Coronary artery (tissue), 2 donors: ENCODE results near the gene NHERF2.

ENCODE experiments used
- DNase-seq: peaks from one replicate; pipeline ENCODE4 v3.0.0-alpha.2; 2017; ENCODE audit warnings: low spot score
- H3K27ac ChIP-seq, 2 donors: fragments of 200-600 bp; sonication (generic); one replicate each; pipeline ENCODE4 v1.5.1; 2016 to 2019
- H3K4me3 ChIP-seq: fragments of 200-600 bp; sonication (generic); 2 replicates; pipeline ENCODE4 v1.5.1; 2016; ENCODE audit warnings: mild to moderate bottlenecking, moderate library complexity
- TF ChIP-seq, protein P1 (sequence below): fragments of 200-600 bp; sonication (generic); IDR thresholded peaks from one replicate; pipeline ENCODE4 v1.5.1; 2019; ENCODE audit warnings: antibody characterized with exemption

The NHERF2 gene

DNA sequence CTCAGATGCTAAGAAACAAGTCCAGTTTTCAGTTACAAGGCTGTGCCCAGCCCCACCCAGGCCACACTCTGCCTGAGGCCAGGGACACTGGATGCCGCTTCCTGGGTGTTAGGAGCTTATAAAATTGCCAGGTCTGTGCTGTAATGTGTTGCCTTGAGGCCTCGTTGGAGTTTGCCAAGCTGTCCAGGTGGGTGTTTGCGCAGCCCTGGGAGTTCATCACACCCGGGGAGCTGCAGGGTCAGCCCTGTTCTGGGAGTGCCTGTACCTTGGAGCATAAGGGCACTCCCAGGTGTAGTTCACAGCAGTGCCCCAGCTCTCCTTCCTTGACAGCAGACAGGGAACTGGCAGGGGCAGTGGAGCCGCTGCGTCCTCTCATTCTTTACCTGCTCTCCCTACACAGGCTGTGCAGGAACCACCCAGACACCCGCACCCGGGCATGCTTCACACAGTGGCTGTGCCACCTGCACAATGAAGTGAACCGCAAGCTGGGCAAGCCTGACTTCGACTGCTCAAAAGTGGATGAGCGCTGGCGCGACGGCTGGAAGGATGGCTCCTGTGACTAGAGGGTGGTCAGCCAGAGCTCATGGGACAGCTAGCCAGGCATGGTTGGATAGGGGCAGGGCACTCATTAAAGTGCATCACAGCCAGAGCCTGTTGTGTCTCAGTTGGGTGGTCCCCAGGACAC is 41.1 kb upstream of the NHERF2 start:
- no peak for DNase-seq
- Histone ChIP-seq H3K4me3 (no peak overlapping the region), H3K27ac (no peak overlapping the region)
- TF ChIP-seq, protein P1, sequence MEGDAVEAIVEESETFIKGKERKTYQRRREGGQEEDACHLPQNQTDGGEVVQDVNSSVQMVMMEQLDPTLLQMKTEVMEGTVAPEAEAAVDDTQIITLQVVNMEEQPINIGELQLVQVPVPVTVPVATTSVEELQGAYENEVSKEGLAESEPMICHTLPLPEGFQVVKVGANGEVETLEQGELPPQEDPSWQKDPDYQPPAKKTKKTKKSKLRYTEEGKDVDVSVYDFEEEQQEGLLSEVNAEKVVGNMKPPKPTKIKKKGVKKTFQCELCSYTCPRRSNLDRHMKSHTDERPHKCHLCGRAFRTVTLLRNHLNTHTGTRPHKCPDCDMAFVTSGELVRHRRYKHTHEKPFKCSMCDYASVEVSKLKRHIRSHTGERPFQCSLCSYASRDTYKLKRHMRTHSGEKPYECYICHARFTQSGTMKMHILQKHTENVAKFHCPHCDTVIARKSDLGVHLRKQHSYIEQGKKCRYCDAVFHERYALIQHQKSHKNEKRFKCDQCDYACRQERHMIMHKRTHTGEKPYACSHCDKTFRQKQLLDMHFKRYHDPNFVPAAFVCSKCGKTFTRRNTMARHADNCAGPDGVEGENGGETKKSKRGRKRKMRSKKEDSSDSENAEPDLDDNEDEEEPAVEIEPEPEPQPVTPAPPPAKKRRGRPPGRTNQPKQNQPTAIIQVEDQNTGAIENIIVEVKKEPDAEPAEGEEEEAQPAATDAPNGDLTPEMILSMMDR, result no peak

DNA sequence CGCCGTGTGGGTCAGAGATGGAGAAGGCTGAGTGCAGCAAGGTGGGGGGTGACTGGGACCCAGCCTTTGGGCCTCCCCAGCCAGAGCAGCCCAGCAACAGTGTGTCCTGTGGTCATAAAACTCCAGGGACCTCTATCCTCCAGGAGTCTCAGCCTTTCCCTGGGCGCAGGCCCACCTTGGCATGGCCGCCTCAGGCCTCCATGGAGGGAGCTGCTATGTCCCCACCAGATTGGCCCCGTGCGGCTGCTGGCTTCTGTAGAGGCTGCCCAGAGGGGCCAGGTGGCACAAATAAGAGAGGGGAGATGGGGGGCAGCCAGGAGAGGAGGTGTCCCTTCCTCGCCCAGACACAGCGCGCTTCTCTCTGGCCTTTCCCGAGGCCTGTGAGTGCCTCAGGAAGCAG is 39.5 kb upstream of the NHERF2 start:
- TF ChIP-seq, protein P1, result no peak
- Histone ChIP-seq H3K4me3 (no peak overlapping the region), H3K27ac (no peak overlapping the region)
- DNase-seq, result no peak

DNA sequence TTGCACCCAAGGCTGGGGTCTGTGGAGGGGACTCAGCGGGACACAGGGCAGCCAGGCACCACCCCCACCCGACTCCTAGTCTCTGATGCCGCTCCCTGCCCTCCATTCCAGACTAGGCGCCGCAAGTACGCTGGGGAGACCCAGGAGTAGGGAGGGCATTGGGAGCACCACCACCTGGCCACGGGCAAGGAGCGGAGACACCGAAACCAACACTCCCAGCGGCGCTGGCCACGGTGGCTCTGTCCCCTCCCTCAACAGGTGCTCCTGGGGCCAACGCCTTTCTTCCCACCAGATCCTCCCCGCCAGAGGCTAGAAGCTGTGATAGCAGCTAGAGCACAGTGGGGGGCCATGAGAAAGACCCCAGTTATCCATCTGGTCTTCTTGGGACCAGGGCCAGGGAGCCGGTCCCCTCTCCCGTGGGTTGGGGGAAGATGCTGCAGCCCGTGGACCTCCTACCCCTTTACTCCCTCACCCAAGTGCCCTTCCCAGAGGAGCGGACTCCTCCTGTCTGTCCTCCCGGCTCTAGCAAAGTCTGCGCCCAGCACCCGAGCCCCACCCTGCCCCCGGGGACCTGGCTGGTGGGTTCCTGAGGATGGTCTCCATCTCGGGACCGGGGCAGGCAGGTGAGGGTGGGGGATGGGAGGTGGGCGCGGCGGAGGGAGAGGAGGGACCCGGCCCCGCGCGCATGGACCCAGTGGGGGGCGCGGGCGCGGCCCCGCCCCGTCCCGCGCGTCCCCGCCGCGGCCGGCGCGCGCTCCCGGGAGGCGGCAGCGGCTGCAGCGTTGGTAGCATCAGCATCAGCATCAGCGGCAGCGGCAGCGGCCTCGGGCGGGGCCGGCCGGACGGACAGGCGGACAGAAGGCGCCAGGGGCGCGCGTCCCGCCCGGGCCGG is 37.2 kb upstream of the NHERF2 start, which contains the start of gene SYNGR3:
Gene SYNGR3, plus strand, starts transcription at position 762 of the 892 bp plus-strand sequence. CDS start 133 bp downstream, outside the sequence.
- Histone ChIP-seq H3K4me3 (peak within 1 kb of the TSS; percentile 58), H3K27ac (no peak within 1 kb of the TSS)
- TF ChIP-seq, protein P1, result no peak
- DNase-seq, result no peak

DNA sequence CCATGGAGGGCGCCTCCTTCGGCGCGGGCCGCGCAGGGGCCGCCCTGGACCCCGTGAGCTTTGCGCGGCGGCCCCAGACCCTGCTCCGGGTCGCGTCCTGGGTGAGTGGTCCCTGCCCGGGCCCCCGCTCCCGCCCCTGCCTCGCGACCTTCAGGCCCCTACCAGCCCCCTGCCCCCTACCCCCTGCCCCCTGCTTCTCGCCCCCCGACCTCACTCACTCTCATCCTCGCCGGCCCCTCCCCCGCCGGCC is 36.7 kb upstream of the NHERF2 start:
- no peak overlapping the region for H3K27ac ChIP-seq
- DNase-seq, result no peak
- TF ChIP-seq, protein P1, result no peak
- H3K4me3 ChIP-seq, result peak overlapping the region; percentile 58

DNA sequence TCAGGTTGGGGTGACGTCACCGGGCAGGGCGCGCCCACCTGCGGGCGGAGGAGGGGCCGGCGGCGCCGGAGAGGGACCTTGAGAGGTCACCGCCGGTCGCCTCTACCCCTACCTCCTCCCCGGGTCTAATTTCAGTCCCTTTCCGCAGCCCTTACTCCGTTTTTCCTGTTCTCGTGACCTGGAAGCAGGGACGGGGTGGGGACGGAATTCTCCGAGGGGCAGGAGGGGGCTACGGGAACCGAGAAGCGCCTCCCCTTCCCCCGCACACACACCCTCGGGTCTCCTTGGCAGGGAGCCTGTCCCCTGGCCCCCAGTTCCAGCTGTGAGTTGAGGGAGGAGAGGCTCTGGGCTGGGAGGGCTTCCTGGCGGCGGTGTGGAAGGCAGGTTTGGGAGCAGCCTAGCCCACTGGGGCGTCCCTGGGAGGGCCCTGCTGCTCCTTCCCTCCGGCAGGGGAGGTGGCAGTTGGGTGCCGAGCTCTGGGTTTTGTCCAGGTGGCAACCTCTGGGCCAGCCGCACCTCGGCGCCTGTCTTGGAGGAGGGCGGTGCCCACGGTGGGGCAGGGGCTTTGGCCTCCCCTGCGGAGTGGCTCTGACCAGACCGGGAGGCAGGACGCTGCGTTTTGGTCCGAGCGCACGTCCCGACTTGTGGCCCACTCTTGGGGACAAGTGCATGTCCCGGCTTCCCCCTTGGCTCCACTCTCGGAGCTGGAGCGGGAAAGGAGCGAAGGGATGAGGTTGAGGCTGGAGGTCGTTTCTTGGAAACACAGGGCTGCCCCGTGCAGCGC is 36.2 kb upstream of the NHERF2 start:
- no peak for DNase-seq
- peak overlapping the region; percentile 58 for H3K4me3 ChIP-seq
- TF ChIP-seq, protein P1, result no peak
- no peak overlapping the region for H3K27ac ChIP-seq

DNA sequence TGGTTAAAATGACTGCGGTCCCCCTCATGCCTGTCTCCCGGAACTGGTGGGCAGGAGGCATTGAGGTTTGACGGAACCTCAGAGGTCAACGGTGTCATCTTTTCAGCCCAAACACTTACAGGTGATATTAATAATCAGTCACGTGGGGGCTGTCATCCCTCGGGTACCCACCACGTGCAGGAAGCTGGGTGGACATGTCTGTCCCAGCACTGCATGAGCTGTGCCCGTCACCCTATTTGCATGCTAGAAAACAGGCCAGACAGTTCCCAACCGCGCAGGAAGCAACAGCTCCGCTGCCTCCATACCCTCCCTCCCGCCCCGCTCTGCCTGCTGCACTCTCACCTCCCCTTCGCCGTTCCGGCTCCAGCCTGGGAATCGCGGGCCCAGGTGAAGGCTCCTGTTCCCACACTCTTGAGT is 35.6 kb upstream of the NHERF2 start:
- H3K27ac ChIP-seq, result no peak overlapping the region
- DNase-seq, result no peak
- TF ChIP-seq, protein P1, result no peak
- peak overlapping the region; percentile 64 for H3K4me3 ChIP-seq
